ENCODE results near the gene C1orf226.
"Not testable (repeated sequence)": the region's sequence is repeated elsewhere in the genome, so short reads cannot be mapped to it uniquely, and the experiment has no call there.

C1orf226 gene

GRCh38 chr1:162349635-162350330, 31.7 kb upstream of the C1orf226 start:
- no peak overlapping the region for H3K27ac ChIP-seq

GRCh38 chr1:162351246-162351842, 30.2 kb upstream of the C1orf226 start:
- H3K27ac ChIP-seq = no peak overlapping the region
- TF ChIP-seq CTCF (conservative IDR thresholded peaks at IDR 0.05) (no peak), ZFX (IDR thresholded peaks at IDR 0.05) (no peak)

More at GRCh38 chr1:162349635-162350330, 31.7 kb upstream of the C1orf226 start:
- TF ChIP-seq CTCF (conservative IDR thresholded peaks at IDR 0.05) (no peak), ZFX (IDR thresholded peaks at IDR 0.05) (no peak)

- not testable (repeated sequence) for H3K27ac ChIP-seq
These were observed 29.7 kb upstream of the C1orf226 start for GRCh38 chr1:162351874-162352273.

- no peak for TF ChIP-seq CTCF (conservative IDR thresholded peaks at IDR 0.05)
- no peak for TF ChIP-seq ZFX (IDR thresholded peaks at IDR 0.05)
- no peak overlapping the region for H3K27ac ChIP-seq
These were observed 28.4 kb upstream of the C1orf226 start for GRCh38 chr1:162353078-162353477.

- no peak overlapping the region for H3K27ac ChIP-seq
- TF ChIP-seq CTCF (conservative IDR thresholded peaks at IDR 0.05) (no peak), ZFX (IDR thresholded peaks at IDR 0.05) (no peak)
These were observed 27.8 kb upstream of the C1orf226 start for GRCh38 chr1:162353702-162354101.

GRCh38 chr1:162357681-162358266, 23.8 kb upstream of the C1orf226 start:
- H3K27ac ChIP-seq = no peak overlapping the region
- no peak for TF ChIP-seq ZFX (IDR thresholded peaks at IDR 0.05)
- TF ChIP-seq CTCF (conservative IDR thresholded peaks at IDR 0.05) = peak; percentile 79

GRCh38 chr1:162358928-162359327, 22.6 kb upstream of the C1orf226 start:
- no peak overlapping the region for H3K27ac ChIP-seq
- TF ChIP-seq CTCF (conservative IDR thresholded peaks at IDR 0.05) (no peak), ZFX (IDR thresholded peaks at IDR 0.05) (no peak)

All from C4-2B (cell line).